Stimulated activated CD8-positive, alpha-beta memory T cell treated with anti-CD3 and anti-CD28 coated beads, Interleukin-4, amount 100 ng/mL, for 48 hours (primary cell): ENCODE measurements around the gene SLC19A2.
A peak's percentile ranks its signal among the peaks of the same experiment; 100 is the strongest.

Source experiments
- DNase-seq: peaks from one replicate; pipeline ENCODE4 v3.0.0-alpha.2; 2020

SLC19A2 gene

GRCh38 chr1:169474302-169474995, 11.3 kb downstream of the SLC19A2 start:
- DNase-seq = no peak

DNA sequence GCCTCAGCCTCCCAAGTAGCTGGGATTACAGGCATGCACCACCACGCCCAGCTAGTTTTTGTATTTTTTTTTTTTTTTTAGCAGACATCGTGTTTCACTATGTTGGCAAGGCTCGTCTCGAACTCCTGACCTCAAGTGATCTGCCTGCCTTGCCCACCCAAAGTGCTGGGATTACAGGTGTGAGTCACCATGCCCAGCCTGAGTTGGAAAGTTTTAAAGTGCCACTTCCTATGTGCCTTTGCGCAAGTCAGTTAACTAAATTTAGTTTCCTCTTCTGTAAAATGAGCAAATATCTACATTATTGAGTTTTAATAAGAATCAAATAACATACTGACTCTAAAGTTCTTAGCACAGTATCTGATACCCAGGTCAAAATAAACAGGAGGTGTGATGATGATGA, 12.4 kb downstream of the SLC19A2 start:
- no peak for DNase-seq

GRCh38 chr1:169472738-169473137, 13.0 kb downstream of the SLC19A2 start:
- no peak for DNase-seq

DNA sequence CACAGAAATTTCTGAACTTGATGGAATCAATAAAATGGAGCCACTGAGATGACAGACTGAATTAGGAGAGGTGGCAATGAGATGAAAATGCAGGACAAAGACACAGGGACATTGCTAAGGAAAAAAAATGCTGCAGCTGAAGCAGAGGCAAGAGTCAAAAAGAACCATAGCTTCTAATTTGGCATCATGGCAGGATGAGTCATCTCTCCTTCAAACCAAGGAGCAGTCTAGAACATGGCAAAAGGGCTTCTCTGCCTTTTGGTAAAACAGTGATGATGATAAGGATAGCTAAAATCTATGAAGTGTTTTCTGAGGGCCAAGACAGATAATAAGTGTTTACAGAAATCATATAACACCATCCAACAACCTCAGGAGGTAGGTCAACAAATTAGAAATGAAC, 16.8 kb downstream of the SLC19A2 start:
- no peak for DNase-seq

- no peak for DNase-seq
Observed at GRCh38 chr1:169466259-169467230, 19.2 kb downstream of the SLC19A2 start.

DNA sequence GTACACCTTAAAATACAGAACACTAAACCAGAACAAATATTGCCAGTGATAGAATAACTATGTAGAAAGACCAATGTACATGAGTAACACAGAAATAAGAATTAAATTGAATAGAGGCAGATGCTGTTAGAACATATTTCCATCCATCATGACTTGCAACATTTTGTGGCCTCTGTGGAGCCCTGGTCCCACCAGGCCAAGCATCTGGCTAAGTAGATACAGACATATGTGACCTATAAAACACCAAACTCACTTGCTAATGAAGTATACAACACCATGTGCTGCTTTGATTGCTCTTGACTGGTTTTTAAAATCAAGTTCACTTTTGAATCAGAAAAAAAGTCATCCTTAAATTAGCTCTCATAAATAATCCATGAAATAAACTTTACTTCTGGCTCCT, 20.5 kb downstream of the SLC19A2 start:
- DNase-seq = no peak

DNA sequence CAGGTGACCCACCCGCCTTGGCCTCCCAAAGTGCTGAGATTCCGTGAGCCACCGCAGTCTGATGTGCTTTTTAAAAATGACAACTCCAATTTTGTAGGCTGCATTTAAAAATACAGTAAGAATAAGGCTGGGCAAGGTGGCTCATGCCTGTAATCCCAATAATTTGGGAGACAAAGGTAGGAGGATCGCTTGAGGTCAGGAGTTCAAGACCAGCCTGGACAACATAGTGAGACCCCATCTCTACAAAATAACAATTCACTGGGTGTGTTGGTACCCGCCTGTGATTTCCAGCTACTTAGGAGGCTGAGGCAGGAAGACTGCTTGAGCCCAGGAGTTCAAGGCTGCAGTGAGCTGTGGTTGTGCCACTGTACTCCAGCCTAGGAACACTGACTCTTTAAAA, 23.4 kb downstream of the SLC19A2 start:
- DNase-seq = no peak

DNA sequence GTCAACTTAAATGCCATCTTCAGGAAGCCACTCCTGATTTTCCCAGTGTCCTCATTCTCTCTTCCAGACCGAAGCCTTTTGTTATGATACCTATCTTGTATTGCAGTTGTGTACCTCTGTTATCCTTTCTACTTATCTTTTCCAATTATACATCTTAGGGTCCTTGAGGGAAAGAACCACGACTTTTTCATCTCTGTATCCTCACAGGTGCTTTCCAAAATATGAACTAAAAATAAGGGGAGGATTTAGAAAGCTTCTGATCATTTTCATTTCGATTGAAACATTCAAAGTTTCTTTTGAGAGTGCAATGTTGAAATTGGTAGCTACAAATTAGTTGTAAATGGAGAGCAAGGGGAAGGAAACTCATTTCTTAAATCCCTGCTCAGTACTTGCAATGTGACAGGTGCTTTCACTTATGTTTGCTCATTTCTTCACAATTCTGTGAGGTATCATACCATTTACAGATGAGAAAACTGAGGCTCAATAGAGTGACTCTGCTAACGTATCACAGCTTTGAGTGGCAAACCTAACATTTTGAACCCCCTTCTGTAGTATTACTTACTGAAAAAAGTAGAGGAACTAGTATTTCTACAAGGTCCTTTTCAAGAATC, 24.2 kb downstream of the SLC19A2 start:
- DNase-seq = no peak

DNA sequence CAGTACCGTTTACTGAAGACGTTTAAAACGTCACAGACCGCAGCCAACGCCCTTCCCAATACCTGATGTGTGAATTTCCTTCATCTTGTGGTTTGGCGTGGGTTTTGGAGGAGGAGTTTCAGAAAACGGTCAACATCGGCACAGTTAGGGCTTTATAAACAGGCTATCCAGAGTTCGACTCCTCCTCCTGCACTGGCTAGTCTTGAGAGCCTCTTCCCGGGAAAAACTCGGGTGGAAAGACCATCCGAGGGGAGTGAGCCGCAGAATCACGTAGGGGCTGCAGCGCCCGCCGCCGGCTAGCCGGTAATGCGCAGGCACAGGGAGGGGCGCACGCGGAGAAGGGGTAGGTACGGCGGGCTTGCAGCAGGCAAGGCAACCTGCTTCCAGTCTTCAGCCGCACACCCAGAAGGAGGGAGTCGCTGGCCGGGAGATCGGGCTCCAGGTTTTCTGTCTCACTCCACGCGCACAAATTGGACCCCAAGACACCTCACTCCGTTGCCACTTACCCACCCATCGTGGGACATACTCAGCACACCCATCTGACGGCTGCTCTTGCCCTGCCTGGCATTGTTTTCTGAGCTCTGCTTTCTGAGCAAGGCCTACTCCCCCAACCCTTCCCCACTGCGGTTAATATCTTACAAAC, 25.4 kb downstream of the SLC19A2 start:
- DNase-seq = peak; percentile 44

DNA sequence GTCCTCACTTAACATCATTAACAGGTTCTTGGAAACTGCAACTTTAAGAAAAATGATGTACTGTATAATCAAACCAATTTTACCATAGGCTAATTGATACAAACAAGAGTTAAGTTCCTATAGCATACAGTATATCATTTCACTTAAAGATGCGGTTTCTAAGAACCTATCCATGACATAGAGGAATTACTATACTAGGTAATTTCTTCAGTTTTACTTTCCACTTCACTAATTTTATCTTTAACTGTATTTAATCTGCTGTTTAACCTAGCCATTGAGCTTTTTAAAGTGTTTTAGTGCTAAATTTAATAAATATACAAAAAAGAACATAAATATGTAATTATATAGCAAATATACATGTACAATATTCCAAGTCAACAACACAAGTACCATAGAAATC, 28.3 kb downstream of the SLC19A2 start:
- DNase-seq = no peak

GRCh38 chr1:169456029-169456428, 29.7 kb downstream of the SLC19A2 start:
- DNase-seq = no peak

DNA sequence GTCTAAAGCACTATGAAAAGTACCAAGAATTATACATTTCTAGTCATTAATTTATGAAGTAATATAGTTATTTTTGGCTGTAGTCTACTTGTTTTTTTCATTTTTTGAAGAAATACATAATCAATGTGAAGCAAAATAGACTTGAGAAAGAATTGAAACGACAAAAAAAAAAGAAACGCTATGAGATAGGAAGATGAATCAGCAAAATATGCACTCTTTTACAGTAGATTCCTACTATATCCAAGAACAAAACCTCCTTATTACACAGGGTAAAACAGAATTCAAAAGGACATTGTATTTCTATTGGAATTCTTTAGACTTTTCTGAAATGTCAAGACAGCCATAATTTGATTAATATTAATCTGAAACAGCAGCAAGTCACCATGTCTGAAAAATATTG, 32.8 kb downstream of the SLC19A2 start:
- DNase-seq = no peak

GRCh38 chr1:169451218-169451824, 34.4 kb downstream of the SLC19A2 start:
- no peak for DNase-seq

DNA sequence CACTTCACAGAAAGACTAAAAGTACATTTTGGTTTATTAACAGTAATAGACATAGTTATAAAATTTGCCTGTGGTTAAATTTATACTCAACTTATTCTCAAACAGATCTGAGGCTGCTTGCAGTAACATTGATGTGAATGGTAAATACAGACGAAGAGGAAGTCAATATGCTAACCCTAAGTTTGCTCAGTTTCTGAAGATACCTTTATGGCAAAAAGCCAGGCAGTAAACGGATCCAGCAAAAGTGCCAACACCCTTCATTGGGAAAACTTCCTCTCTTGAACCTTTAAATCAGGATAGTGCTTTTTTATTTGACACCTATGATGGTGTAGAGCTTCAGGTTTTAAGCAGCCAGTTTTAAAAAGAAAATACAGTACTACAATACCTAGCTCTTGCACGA, 41.8 kb downstream of the SLC19A2 start:
- no peak for DNase-seq

GRCh38 chr1:169427081-169427641, 58.6 kb downstream of the SLC19A2 start, which contains the start of gene CCDC181:
CCDC181 (minus strand) TSS chr1:169427474; CDS start chr1:169424927, 2,547 bp downstream.
- DNase-seq = peak; percentile 76

- no peak for DNase-seq
Observed at GRCh38 chr1:169426174-169426705, 59.5 kb downstream of the SLC19A2 start.

DNA sequence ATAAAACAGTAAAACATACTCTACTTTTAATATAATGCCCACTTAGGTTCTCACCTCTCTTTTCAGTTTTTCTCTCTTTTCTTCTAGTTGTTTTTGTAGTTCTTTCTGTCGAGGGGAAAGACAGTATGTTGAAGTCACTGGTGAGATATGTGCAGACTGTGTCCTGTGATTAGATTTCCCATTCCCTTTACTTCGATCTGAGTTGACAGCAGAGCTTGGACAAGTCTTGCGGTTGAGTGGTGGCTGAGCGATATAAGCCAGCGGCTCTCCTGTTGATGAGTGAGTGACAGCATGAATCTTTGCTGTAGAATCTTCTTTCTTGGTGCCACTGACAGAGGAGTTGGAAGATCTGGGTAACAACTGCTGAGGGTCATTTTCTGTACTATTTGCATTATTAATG, 64.4 kb downstream of the SLC19A2 start:
- DNase-seq = no peak

GRCh38 chr1:169414952-169415351, 70.8 kb downstream of the SLC19A2 start:
- no peak for DNase-seq
